ENCODE measurements around the gene SLC25A25. TPM values are rescaled to one million over a fixed set of nuclear protein-coding genes. Genes with fewer than 3 reads are reported as not detected.

SLC25A25 gene
- total RNA-seq, 1 donor from 2014 or later, result 9.7 TPM

DNA sequence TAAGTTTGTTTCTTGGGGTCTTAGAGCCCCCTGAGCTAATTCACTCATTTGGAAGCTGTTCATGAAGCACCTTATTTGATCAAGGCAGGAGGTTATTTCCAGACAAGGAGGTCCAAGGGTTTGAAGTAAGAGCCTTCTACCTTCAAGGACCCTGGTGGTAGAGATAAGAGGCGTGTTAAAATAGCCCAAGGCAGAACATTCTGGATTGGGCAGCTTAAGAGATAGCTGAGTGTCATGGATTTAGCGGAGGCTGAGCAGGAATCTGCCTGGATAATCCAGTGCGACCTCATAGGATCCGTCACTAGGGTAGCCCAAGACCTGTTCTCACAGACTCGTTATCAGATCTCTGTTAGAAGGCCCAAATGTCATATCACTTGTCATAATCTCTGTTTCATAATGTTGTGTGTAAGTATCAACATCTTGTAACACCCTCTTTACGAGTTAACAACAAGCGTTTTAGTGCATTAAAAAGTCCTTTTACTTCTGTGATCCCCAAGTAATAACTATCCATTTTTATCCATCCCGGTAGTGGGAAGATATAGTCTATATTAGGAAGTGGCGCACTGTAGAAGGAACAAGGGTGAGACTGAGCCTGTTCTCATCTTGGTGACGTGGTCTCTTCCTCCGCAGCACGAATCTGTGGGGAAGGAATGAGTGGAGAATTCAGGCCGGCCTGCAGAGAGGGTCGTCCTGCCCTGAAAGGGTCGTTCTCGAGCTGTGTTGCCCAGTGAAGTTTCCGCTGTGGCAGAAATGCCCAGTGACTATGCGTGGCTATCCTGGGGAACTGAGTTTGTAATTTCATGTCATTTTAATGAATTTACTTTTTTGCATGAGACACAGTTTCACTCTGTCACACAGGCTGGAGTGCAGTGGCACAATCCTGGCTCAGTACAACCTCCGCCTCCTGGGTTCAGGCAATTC, 28.8 kb downstream of the SLC25A25 start:
- H3K27ac Mint-ChIP-seq, result peak overlapping the region; percentile 100
- H3K4me1 Mint-ChIP-seq (ENCODE audit: low read depth), result peaks cover 24% of the 10 kb centered on the region
- DNase-seq (ENCODE audit: low spot score, unreplicated experiment), result no peak
- no peak overlapping the region for H3K4me3 Mint-ChIP-seq (ENCODE audit: low read depth)
- no peaks in the 10 kb centered on the region for H3K27me3 Mint-ChIP-seq
- peaks cover 3% of the 10 kb centered on the region for H3K36me3 Mint-ChIP-seq (ENCODE audit: insufficient read depth)
- no peaks in the 10 kb centered on the region for H3K9me3 Mint-ChIP-seq (ENCODE audit: low read depth)
- TF ChIP-seq CTCF (IDR thresholded peaks at IDR 0.05; ENCODE audit: unreplicated experiment), result no peak

GRCh38 chr9:128097543-128098296, 29.7 kb downstream of the SLC25A25 start:
- no peak for DNase-seq (ENCODE audit: low spot score, unreplicated experiment)
- H3K36me3 Mint-ChIP-seq (ENCODE audit: insufficient read depth), result peaks cover 6% of the 10 kb centered on the region
- no peaks in the 10 kb centered on the region for H3K27me3 Mint-ChIP-seq
- peak overlapping the region; percentile 100 for H3K27ac Mint-ChIP-seq
- H3K4me1 Mint-ChIP-seq (ENCODE audit: low read depth), result peaks cover 24% of the 10 kb centered on the region
- H3K9me3 Mint-ChIP-seq (ENCODE audit: low read depth), result no peaks in the 10 kb centered on the region
- peak overlapping the region; percentile 89 for H3K4me3 Mint-ChIP-seq (ENCODE audit: low read depth)
- no peak for TF ChIP-seq CTCF (IDR thresholded peaks at IDR 0.05; ENCODE audit: unreplicated experiment)

DNA sequence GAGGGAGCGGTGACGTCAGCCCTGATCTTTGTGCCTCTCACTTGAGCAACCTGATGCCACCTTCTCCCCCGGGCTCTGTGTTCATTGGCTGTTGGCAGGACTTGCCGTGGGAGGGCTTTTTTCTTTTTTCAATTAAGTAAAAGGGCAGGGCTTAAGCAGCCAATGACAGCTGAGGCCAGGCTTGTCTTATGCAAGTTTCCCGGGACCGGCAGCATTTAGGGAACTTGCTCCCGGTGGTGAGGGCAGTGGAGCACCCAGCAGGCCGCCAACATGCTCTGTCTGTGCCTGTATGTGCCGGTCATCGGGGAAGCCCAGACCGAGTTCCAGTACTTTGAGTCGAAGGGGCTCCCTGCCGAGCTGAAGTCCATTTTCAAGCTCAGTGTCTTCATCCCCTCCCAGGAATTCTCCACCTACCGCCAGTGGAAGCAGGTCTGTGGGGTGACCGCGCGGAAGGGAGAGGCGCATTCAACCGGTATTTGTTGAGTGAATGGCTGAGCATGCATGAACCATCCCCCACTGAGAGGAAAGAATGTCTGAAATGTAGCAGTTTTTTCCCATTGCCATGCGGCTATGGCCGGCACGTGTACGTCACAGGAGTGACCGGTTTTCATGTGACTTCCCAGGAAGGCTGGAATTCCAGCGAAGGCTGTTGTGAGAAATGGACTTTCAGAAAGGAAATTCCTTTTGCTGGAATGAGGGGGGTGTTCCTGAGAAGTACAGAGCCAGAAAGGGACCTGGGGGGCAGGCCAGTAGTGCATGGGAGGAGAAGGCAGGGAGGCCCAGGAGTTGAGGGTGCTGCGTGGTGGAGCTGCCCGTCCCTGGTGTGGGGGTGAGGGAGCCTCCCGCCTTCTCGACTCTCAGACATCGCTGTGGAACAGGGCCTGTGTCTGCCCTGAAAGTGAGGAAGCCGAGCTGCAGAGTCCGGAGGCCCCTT, 30.5 kb downstream of the SLC25A25 start:
- Mint-ChIP-seq H3K27ac (peak overlapping the region; percentile 100), H3K36me3 (ENCODE audit: insufficient read depth) (peaks cover 9% of the 10 kb centered on the region), H3K27me3 (no peaks in the 10 kb centered on the region), H3K9me3 (ENCODE audit: low read depth) (no peaks in the 10 kb centered on the region), H3K4me1 (ENCODE audit: low read depth) (peaks cover 24% of the 10 kb centered on the region), H3K4me3 (ENCODE audit: low read depth) (peak overlapping the region; percentile 89)
- no peak for TF ChIP-seq CTCF (IDR thresholded peaks at IDR 0.05; ENCODE audit: unreplicated experiment)
- DNase-seq (ENCODE audit: low spot score, unreplicated experiment), result peak; percentile 68

- no peak for DNase-seq (ENCODE audit: low spot score, unreplicated experiment)
- Mint-ChIP-seq H3K4me1 (ENCODE audit: low read depth) (peaks cover 21% of the 10 kb centered on the region), H3K36me3 (ENCODE audit: insufficient read depth) (peaks cover 9% of the 10 kb centered on the region), H3K4me3 (ENCODE audit: low read depth) (peak overlapping the region; percentile 89), H3K27ac (peak overlapping the region; percentile 100), H3K27me3 (no peaks in the 10 kb centered on the region), H3K9me3 (ENCODE audit: low read depth) (no peaks in the 10 kb centered on the region)
- TF ChIP-seq CTCF (IDR thresholded peaks at IDR 0.05; ENCODE audit: unreplicated experiment), result no peak
Observed at GRCh38 chr9:128099231-128099931, 31.3 kb downstream of the SLC25A25 start.
